Small intestine (tissue), 7 donors: Measurements from ENCODE around the gene HNF4A. TPM values are rescaled to one million over a fixed set of nuclear protein-coding genes. Genes with fewer than 3 reads are reported as not detected.

Experiments
- DNase-seq, 2 donors: peaks; one replicate each; pipeline versions ENCODE4 v3.0.0 to v3.0.0-alpha.2; 2013
- FAIRE-seq: peaks from 2 replicates; lab custom pipeline; 2012; peaks lifted over from hg19 to GRCh38; lab: Jason Lieb, UNC
- H3K27ac ChIP-seq, 3 donors: one replicate each; pipeline ENCODE4 v1.5.1; 2013; ENCODE audit warnings: low read length in 2 of 3, mild to moderate bottlenecking in 2 of 3, control low read depth in 1 of 3, inconsistent platforms in 1 of 3, low read depth in 1 of 3, moderate library complexity in 1 of 3
- H3K27me3 ChIP-seq, 3 donors: one replicate each; pipeline ENCODE4 v1.6.1; 2013; ENCODE audit warnings: low read length in 3 of 3, inconsistent platforms in 1 of 3; ENCODE audit not compliant: control insufficient read depth in 3 of 3, insufficient read depth in 3 of 3
- H3K36me3 ChIP-seq, 3 donors: one replicate each; pipeline ENCODE4 v1.6.1; 2013; ENCODE audit warnings: low read length in 3 of 3, inconsistent platforms in 1 of 3, low read depth in 1 of 3, mild to moderate bottlenecking in 1 of 3, moderate library complexity in 1 of 3; ENCODE audit not compliant: control insufficient read depth in 3 of 3, insufficient read depth in 2 of 3
- H3K4me1 ChIP-seq, 3 donors: one replicate each; pipeline ENCODE4 v1.6.1; 2013; ENCODE audit warnings: low read length in 2 of 3, inconsistent platforms in 1 of 3, low read depth in 1 of 3, mild to moderate bottlenecking in 1 of 3, moderate library complexity in 1 of 3; ENCODE audit not compliant: control insufficient read depth in 3 of 3, insufficient read depth in 2 of 3
- H3K4me3 ChIP-seq, 3 donors: one replicate each; pipeline ENCODE4 v1.5.1; 2013; ENCODE audit warnings: low read length in 3 of 3, control low read depth in 1 of 3, inconsistent platforms in 1 of 3, low read depth in 1 of 3, mild to moderate bottlenecking in 1 of 3, moderate library complexity in 1 of 3
- H3K9me3 ChIP-seq, 2 donors: one replicate each; pipeline ENCODE4 v1.6.1; 2013; ENCODE audit warnings: low read depth in 1 of 2, low read length in 1 of 2; ENCODE audit not compliant: control insufficient read depth in 2 of 2, insufficient read depth in 1 of 2
- WGBS, 3 donors: extraction: QIAGEN DNeasy Blood & Tissue Kit; methylation state at CpG; one replicate each; pipeline ENCODE4 v1.1.7; 2013; 5-methylcytosine and 5-hydroxymethylcytosine counted together
- polyA plus RNA-seq, 4 donors: library from polyadenylated mRNA; stranded (reverse) in 3 of 4; unstranded in 1 of 4; fragments of 200-250 nt in 3 of 4; fragments of 120-200 nt in 1 of 4; gene quantifications; one replicate each; pipeline versions ENCODE4 v1.2.1 to v1.2.3, GENCODE V29; 2013
- donor health status: healthy with polysubstance abuse.
- donor health status: control.
- donor health status: control.
- donor health status: Bipolar disorder and iron deficiency.
- donor health status: healthy.

HNF4A gene
- polyA plus RNA-seq, 4 donors = 56.7 to 324 (median 111) TPM

GRCh38 chr20:44413575-44414345 is 58.3 kb downstream of the HNF4A start:
- peaks cover 0 to 96% (median 22%) of the 10 kb centered on the region in 3 donors for H3K36me3 ChIP-seq
- H3K4me1 ChIP-seq = peaks cover 0 to 63% (median 0%) of the 10 kb centered on the region in 3 donors

GRCh38 chr20:44414346-44414714 is 58.8 kb downstream of the HNF4A start:
- FAIRE-seq (no peak), DNase-seq (no peak)
- WGBS, 3 donors = 66 to 79% (median 76%) methylated on average over 16 of the region's 16 CpGs
- Histone ChIP-seq H3K4me1 (peaks cover 0 to 58% (median 0%) of the 10 kb centered on the region in 3 donors), H3K27ac (peak overlapping the region in 2 of 3 donors; percentile 47 to 97), H3K27me3 (peaks cover 0 to 3% (median 0%) of the 10 kb centered on the region in 3 donors), H3K36me3 (peaks cover 0 to 97% (median 18%) of the 10 kb centered on the region in 3 donors), H3K4me3 (no peak overlapping the region), H3K9me3 (no peaks in the 10 kb centered on the region)

More at GRCh38 chr20:44413575-44414345, 58.3 kb downstream of the HNF4A start:
- FAIRE-seq (no peak), DNase-seq (no peak)
- WGBS, 3 donors = 70 to 87% (median 80%) methylated on average over 14 of the region's 14 CpGs
- peak overlapping the region in 2 of 3 donors; percentile 47 to 97 for H3K27ac ChIP-seq
- peaks cover 0 to 3% (median 0%) of the 10 kb centered on the region in 3 donors for H3K27me3 ChIP-seq
- H3K4me3 ChIP-seq = no peak overlapping the region
- H3K9me3 ChIP-seq = no peaks in the 10 kb centered on the region

GRCh38 chr20:44414808-44415207 is 59.3 kb downstream of the HNF4A start:
- DNase-seq (no peak), FAIRE-seq (no peak)
- Histone ChIP-seq H3K4me1 (peaks cover 0 to 57% (median 0%) of the 10 kb centered on the region in 3 donors), H3K9me3 (no peaks in the 10 kb centered on the region), H3K27ac (peak overlapping the region in 1 of 3 donors; percentile 97), H3K36me3 (peaks cover 0 to 97% (median 18%) of the 10 kb centered on the region in 3 donors), H3K4me3 (no peak overlapping the region), H3K27me3 (peaks cover 0 to 3% (median 0%) of the 10 kb centered on the region in 3 donors)

- DNase-seq (no peak), FAIRE-seq (no peak)
- Histone ChIP-seq H3K4me3 (no peak overlapping the region), H3K9me3 (no peaks in the 10 kb centered on the region), H3K36me3 (peaks cover 0 to 94% (median 20%) of the 10 kb centered on the region in 3 donors), H3K27me3 (peaks cover 0 to 3% (median 0%) of the 10 kb centered on the region in 3 donors), H3K27ac (peak overlapping the region; percentile 1 to 97 (median 25)), H3K4me1 (peaks cover 0 to 47% (median 0%) of the 10 kb centered on the region in 3 donors)
- 70 to 79% (median 78%) methylated on average over 13 of the region's 13 CpGs for WGBS, 3 donors
Measured at GRCh38 chr20:44415833-44416715, 60.6 kb downstream of the HNF4A start.

- Histone ChIP-seq H3K27ac (peak overlapping the region; percentile 47 to 57 (median 54)), H3K4me1 (peaks cover 0 to 35% (median 0%) of the 10 kb centered on the region in 3 donors), H3K27me3 (no peaks in the 10 kb centered on the region), H3K36me3 (peaks cover 2 to 92% (median 20%) of the 10 kb centered on the region in 3 donors), H3K4me3 (no peak overlapping the region), H3K9me3 (no peaks in the 10 kb centered on the region)
- FAIRE-seq = no peak
- WGBS, 3 donors = 72 to 79% (median 75%) methylated on average over 13 of the region's 13 CpGs
- DNase-seq = no peak
Measured at GRCh38 chr20:44418069-44418905, 62.8 kb downstream of the HNF4A start.

GRCh38 chr20:44419131-44419844 is 63.8 kb downstream of the HNF4A start:
- Histone ChIP-seq H3K27ac (peak overlapping the region; percentile 15 to 76 (median 32)), H3K4me3 (no peak overlapping the region), H3K27me3 (no peaks in the 10 kb centered on the region), H3K36me3 (peaks cover 2 to 92% (median 22%) of the 10 kb centered on the region in 3 donors), H3K4me1 (peaks cover 0 to 30% (median 0%) of the 10 kb centered on the region in 3 donors), H3K9me3 (no peaks in the 10 kb centered on the region)
- 72 to 80% (median 72%) methylated on average over 13 of the region's 13 CpGs for whole genome bisulfite sequencing, 3 donors
- DNase-seq = peak; percentile 77 to 99
- no peak for FAIRE-seq

GRCh38 chr20:44420497-44420896 is 65.0 kb downstream of the HNF4A start:
- DNase-seq (no peak), FAIRE-seq (no peak)
- Histone ChIP-seq H3K27ac (peak overlapping the region in 1 of 3 donors; percentile 30), H3K4me3 (no peak overlapping the region), H3K27me3 (no peaks in the 10 kb centered on the region), H3K36me3 (peaks cover 2 to 91% (median 25%) of the 10 kb centered on the region in 3 donors), H3K4me1 (peaks cover 0 to 28% (median 0%) of the 10 kb centered on the region in 3 donors), H3K9me3 (no peaks in the 10 kb centered on the region)
- WGBS, 3 donors = 58 to 74% (median 61%) methylated on average over 4 of the region's 4 CpGs
